Measurements from ENCODE around the gene BCAM.
A peak's percentile ranks its signal among the peaks of the same experiment; 100 is the strongest.

BCAM gene

DNA sequence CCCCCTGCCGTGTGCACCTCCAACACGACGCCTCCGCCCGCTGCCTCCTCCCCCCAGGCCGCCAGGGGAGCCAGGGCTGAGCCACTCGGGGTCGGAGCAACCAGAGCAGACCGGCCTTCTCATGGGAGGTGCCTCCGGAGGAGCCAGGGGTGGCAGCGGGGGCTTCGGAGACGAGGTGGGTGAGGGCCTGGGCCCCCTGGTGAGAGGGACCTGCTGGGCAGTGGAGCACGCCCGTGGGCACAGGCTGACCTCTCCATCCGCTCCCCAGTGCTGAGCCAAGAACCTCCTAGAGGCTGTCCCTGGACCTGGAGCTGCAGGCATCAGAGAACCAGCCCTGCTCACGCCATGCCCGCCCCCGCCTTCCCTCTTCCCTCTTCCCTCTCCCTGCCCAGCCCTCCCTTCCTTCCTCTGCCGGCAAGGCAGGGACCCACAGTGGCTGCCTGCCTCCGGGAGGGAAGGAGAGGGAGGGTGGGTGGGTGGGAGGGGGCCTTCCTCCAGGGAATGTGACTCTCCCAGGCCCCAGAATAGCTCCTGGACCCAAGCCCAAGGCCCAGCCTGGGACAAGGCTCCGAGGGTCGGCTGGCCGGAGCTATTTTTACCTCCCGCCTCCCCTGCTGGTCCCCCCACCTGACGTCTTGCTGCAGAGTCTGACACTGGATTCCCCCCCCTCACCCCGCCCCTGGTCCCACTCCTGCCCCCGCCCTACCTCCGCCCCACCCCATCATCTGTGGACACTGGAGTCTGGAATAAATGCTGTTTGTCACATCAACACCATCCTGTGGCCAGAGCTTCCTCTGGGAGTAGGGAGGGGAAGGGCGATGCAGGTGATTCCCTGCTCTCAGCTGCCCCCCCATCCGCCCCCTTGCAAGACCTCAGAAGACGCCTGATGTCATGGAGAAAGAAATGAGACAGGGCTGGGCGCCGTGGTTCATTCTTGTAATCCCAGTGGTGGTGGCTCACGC, 12.0 kb downstream of the BCAM start:
- Histone ChIP-seq H3K9me3 (ENCODE audit: control insufficient read depth, insufficient read depth, low read depth, low read length) (no peaks in the 10 kb centered on the region), H3K4me3 (ENCODE audit: low read depth, low read length) (no peak overlapping the region), H3K36me3 (ENCODE audit: control insufficient read depth in 2 of 2, insufficient read depth in 1 of 2, low read length in 2 of 2) (no peaks in the 10 kb centered on the region), H3K27ac (ENCODE audit: extremely low read depth, low read depth, low read length) (no peak overlapping the region), H3K4me1 (ENCODE audit: control insufficient read depth, insufficient read depth, low read length) (peaks cover 9% of the 10 kb centered on the region)
- TF ChIP-seq EGR2 (tag by site-specific recombination; IDR thresholded peaks at IDR 0.05; ENCODE audit: low read depth): peak; percentile 51; the same call in 1 of the 2 replicates
- TF ChIP-seq KLF1 (tag by site-specific recombination; IDR thresholded peaks at IDR 0.05): peak; percentile 57
- TF ChIP-seq ZFHX2 (tag by site-specific recombination; conservative IDR thresholded peaks at IDR 0.05): peak; percentile 51
- TF ChIP-seq, protein P1, sequence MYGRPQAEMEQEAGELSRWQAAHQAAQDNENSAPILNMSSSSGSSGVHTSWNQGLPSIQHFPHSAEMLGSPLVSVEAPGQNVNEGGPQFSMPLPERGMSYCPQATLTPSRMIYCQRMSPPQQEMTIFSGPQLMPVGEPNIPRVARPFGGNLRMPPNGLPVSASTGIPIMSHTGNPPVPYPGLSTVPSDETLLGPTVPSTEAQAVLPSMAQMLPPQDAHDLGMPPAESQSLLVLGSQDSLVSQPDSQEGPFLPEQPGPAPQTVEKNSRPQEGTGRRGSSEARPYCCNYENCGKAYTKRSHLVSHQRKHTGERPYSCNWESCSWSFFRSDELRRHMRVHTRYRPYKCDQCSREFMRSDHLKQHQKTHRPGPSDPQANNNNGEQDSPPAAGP (tag by site-specific recombination; IDR thresholded peaks at IDR 0.05): peak; percentile 47; the same call in 1 of the 2 replicates
- TF ChIP-seq, protein P2, sequence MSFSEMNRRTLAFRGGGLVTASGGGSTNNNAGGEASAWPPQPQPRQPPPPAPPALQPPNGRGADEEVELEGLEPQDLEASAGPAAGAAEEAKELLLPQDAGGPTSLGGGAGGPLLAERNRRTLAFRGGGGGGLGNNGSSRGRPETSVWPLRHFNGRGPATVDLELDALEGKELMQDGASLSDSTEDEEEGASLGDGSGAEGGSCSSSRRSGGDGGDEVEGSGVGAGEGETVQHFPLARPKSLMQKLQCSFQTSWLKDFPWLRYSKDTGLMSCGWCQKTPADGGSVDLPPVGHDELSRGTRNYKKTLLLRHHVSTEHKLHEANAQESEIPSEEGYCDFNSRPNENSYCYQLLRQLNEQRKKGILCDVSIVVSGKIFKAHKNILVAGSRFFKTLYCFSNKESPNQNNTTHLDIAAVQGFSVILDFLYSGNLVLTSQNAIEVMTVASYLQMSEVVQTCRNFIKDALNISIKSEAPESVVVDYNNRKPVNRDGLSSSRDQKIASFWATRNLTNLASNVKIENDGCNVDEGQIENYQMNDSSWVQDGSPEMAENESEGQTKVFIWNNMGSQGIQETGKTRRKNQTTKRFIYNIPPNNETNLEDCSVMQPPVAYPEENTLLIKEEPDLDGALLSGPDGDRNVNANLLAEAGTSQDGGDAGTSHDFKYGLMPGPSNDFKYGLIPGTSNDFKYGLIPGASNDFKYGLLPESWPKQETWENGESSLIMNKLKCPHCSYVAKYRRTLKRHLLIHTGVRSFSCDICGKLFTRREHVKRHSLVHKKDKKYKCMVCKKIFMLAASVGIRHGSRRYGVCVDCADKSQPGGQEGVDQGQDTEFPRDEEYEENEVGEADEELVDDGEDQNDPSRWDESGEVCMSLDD (tag by site-specific recombination; IDR thresholded peaks at IDR 0.05): no peak
- TF ChIP-seq, protein P3, sequence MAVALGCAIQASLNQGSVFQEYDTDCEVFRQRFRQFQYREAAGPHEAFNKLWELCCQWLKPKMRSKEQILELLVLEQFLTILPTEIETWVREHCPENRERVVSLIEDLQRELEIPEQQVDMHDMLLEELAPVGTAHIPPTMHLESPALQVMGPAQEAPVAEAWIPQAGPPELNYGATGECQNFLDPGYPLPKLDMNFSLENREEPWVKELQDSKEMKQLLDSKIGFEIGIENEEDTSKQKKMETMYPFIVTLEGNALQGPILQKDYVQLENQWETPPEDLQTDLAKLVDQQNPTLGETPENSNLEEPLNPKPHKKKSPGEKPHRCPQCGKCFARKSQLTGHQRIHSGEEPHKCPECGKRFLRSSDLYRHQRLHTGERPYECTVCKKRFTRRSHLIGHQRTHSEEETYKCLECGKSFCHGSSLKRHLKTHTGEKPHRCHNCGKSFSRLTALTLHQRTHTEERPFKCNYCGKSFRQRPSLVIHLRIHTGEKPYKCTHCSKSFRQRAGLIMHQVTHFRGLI (tag by site-specific recombination; IDR thresholded peaks at IDR 0.05): no peak
- TF ChIP-seq ZNF621 (tag by site-specific recombination; IDR thresholded peaks at IDR 0.05): no peak
- no peak for TF ChIP-seq ZNF747 (tag by site-specific recombination; IDR thresholded peaks at IDR 0.05)
- TF ChIP-seq ZNF175 (tag by site-specific recombination; IDR thresholded peaks at IDR 0.05): no peak
- CTCF ChIA-PET: interaction anchor here (0.6 to 1.9 kb wide), 3 partner anchors 13 to 30 kb away, joined by 5 to 7 read pairs (median 5); partner anchors contain the start of gene BCAM
- POLR2A ChIA-PET: interaction anchor here (0.6 kb wide), 1 partner anchor 37 kb away, joined by 5 read pairs; no protein-coding TSS in a partner anchor

DNA sequence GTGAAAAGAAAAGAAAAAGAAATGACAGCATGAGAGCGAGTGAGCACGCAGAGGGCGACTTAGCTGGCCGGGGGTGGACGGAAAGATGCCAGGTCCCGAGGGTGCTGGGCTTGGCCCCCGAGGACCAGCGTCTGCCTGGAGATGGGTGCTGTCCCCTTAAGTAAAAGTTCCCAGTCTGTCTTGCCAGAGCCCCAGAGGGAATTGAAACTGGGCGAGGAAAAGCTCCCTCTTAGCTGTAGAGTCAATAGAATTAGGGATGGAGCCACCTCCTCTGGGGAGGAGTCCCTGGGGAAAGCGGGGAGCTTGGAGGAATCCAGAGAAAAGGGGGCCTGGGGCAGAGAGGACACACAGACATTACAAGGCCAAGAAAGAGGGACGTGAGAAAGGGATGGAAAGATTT, 13.3 kb downstream of the BCAM start:
- H3K36me3 ChIP-seq (ENCODE audit: control insufficient read depth in 2 of 2, insufficient read depth in 1 of 2, low read length in 2 of 2): no peaks in the 10 kb centered on the region
- peaks cover 9% of the 10 kb centered on the region for H3K4me1 ChIP-seq (ENCODE audit: control insufficient read depth, insufficient read depth, low read length)
- H3K4me3 ChIP-seq (ENCODE audit: low read depth, low read length): no peak overlapping the region
- TF ChIP-seq ZNF202 (tag by site-specific recombination; IDR thresholded peaks at IDR 0.05; ENCODE audit: borderline replicate concordance) (no peak), ZNF350 (tag by site-specific recombination; IDR thresholded peaks at IDR 0.05) (no peak), ZNF555 (tag by site-specific recombination; conservative IDR thresholded peaks at IDR 0.05) (no peak), ZNF544 (tag by site-specific recombination; IDR thresholded peaks at IDR 0.05) (no peak), ZNF785 (tag by site-specific recombination; IDR thresholded peaks at IDR 0.05) (no peak), SCRT2 (tag by site-specific recombination; IDR thresholded peaks at IDR 0.05) (no peak), ZNF266 (tag by site-specific recombination; IDR thresholded peaks at IDR 0.05; ENCODE audit: low read depth) (no peak), ZNF561 (tag by site-specific recombination; IDR thresholded peaks at IDR 0.05; ENCODE audit: borderline replicate concordance) (no peak), ZNF610 (tag by site-specific recombination; IDR thresholded peaks at IDR 0.05; ENCODE audit: borderline replicate concordance) (no peak)
- TF ChIP-seq, protein P4, sequence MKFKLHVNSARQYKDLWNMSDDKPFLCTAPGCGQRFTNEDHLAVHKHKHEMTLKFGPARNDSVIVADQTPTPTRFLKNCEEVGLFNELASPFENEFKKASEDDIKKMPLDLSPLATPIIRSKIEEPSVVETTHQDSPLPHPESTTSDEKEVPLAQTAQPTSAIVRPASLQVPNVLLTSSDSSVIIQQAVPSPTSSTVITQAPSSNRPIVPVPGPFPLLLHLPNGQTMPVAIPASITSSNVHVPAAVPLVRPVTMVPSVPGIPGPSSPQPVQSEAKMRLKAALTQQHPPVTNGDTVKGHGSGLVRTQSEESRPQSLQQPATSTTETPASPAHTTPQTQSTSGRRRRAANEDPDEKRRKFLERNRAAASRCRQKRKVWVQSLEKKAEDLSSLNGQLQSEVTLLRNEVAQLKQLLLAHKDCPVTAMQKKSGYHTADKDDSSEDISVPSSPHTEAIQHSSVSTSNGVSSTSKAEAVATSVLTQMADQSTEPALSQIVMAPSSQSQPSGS (tag by site-specific recombination; IDR thresholded peaks at IDR 0.05; ENCODE audit: low read depth): no peak
- TF ChIP-seq, protein P5, sequence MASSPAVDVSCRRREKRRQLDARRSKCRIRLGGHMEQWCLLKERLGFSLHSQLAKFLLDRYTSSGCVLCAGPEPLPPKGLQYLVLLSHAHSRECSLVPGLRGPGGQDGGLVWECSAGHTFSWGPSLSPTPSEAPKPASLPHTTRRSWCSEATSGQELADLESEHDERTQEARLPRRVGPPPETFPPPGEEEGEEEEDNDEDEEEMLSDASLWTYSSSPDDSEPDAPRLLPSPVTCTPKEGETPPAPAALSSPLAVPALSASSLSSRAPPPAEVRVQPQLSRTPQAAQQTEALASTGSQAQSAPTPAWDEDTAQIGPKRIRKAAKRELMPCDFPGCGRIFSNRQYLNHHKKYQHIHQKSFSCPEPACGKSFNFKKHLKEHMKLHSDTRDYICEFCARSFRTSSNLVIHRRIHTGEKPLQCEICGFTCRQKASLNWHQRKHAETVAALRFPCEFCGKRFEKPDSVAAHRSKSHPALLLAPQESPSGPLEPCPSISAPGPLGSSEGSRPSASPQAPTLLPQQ (tag by site-specific recombination; IDR thresholded peaks at IDR 0.05): no peak
- TF ChIP-seq, protein P6, sequence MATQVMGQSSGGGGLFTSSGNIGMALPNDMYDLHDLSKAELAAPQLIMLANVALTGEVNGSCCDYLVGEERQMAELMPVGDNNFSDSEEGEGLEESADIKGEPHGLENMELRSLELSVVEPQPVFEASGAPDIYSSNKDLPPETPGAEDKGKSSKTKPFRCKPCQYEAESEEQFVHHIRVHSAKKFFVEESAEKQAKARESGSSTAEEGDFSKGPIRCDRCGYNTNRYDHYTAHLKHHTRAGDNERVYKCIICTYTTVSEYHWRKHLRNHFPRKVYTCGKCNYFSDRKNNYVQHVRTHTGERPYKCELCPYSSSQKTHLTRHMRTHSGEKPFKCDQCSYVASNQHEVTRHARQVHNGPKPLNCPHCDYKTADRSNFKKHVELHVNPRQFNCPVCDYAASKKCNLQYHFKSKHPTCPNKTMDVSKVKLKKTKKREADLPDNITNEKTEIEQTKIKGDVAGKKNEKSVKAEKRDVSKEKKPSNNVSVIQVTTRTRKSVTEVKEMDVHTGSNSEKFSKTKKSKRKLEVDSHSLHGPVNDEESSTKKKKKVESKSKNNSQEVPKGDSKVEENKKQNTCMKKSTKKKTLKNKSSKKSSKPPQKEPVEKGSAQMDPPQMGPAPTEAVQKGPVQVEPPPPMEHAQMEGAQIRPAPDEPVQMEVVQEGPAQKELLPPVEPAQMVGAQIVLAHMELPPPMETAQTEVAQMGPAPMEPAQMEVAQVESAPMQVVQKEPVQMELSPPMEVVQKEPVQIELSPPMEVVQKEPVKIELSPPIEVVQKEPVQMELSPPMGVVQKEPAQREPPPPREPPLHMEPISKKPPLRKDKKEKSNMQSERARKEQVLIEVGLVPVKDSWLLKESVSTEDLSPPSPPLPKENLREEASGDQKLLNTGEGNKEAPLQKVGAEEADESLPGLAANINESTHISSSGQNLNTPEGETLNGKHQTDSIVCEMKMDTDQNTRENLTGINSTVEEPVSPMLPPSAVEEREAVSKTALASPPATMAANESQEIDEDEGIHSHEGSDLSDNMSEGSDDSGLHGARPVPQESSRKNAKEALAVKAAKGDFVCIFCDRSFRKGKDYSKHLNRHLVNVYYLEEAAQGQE (tag by site-specific recombination; IDR thresholded peaks at IDR 0.05): no peak
- ChIA-PET POLR2A (no interaction called here), CTCF (interaction anchor here (0.6 to 1.9 kb wide), 5 partner anchors 14 to 98 kb away, joined by 3 to 6 read pairs (median 4); partner anchors contain the start of gene BCAM)
- H3K9me3 ChIP-seq (ENCODE audit: control insufficient read depth, insufficient read depth, low read depth, low read length): no peaks in the 10 kb centered on the region
- no peak overlapping the region for H3K27ac ChIP-seq (ENCODE audit: extremely low read depth, low read depth, low read length)

All from HEK293 (cell line).